HG02938 (cell line): ENCODE measurements around the gene SULF2.

Experiments
- ATAC-seq: cut with Tn5 transposase; IDR thresholded peaks from one replicate; pipeline ENCODE4 v1.9.1; 2021; ENCODE audit warnings: mild to moderate bottlenecking, moderate library complexity; ENCODE audit not compliant: unreplicated experiment

The SULF2 gene

DNA sequence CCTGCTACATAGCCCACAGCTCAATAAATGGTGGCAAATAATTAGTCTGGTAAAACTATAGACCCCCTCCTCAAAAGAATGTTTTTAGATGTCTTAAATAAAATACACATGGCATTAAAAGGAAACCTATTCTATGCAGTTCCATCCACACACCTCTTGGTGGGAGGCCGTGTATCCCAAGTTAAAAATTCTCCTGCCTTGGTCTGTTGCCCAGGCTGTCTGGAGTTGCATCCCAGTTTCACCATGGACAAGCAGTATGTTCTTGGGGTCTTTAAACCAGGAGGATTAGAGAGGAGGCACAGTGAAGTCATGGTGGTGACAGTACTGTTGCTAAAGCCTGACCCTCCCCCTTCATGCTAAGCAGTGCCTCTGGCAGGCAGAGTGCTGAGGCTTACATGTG, 95.5 kb downstream of the SULF2 start:
- no peak for ATAC-seq

DNA sequence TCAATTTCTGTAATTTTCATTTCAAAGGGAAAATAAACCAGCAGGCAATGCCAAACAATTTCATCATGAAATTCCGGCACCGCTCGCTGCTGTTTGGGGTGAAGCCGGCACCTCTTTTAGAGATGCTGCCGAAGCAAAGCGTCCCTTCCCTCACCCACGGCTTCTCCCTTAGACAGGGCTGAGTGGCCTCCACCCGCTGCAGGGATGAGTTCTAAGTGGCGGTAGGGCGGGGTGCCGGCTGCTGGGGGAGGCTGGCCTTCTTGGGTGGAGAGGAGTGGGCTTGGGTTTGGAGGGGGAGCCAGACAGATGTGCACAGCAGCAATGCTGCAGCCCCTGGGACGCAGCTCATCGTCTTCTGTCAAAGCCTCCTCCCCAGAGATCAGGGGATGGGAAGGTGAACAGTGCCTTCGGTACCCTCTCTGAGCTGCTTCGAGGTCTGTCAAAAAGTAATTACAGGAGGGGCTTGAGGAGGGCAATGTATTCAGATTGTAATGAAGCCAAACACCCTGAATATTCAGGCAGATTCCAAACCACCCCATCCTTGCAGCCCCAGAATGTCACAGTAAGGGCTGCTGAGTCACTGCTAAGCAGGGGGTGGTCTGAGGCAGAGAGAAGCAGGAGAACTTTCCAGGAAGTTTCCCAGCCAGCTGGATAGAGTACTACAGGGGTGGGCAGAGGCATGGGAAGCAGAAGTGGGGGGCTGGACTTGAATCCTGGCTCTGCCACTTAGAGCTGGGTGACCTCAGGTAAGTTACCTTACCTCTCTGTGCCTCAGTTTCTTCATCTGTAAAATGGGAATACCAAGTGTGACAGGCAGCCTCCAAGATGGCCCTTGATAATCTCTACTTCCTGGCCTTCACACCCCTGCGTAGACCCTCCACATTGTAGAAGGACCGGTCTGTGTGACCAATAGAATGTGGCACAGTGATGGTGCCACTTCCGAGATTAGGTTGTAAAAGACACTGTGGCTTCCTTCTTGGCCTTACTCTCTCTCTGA, 96.6 kb downstream of the SULF2 start:
- ATAC-seq = no peak

- ATAC-seq = no peak
These were observed 97.9 kb downstream of the SULF2 start for GRCh38 chr20:47687095-47687987.

GRCh38 chr20:47686545-47686944, 98.7 kb downstream of the SULF2 start:
- no peak for ATAC-seq

GRCh38 chr20:47684306-47685080, 100.8 kb downstream of the SULF2 start:
- ATAC-seq = no peak

- no peak for ATAC-seq
These were observed 102.4 kb downstream of the SULF2 start for GRCh38 chr20:47682916-47683315.

GRCh38 chr20:47682028-47682783, 103.1 kb downstream of the SULF2 start:
- no peak for ATAC-seq

DNA sequence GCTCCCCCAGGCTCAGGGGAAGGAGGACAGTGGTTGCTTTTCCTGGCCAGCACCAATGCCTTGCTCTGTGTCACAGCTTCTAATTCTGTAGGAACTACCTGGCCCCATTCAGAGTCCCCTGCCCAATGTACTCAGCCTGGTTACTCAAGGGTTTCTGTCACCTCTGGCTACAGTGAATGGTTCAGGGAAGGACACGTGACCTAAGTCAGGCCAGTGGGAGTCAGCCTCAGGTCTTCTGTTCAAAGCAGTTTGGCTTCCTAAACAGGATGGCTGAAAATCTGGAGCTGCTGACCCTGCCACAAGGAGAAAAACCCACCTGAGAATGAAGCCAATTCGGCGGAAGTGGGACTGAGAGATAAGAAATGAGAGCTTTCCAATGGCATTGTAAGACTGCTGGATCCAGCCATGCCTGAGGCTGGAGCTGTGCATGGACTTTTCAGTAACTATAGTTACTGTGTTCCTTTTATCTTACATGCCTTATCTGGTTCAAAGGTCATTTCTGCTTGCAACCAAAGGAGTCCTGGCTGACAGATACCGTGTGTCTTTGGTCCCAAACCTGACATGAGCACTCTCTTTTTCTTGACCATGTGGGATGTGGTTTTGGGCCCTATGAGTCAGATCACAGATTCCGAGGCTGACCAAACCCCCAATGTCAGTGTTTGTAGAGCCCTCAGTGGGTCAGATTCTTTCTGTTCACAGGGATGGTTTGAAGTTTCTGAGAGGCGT, 104.3 kb downstream of the SULF2 start:
- ATAC-seq = no peak

- ATAC-seq = no peak
These were observed 105.8 kb downstream of the SULF2 start for GRCh38 chr20:47679462-47679861.

GRCh38 chr20:47678536-47678935, 106.7 kb downstream of the SULF2 start:
- no peak for ATAC-seq

DNA sequence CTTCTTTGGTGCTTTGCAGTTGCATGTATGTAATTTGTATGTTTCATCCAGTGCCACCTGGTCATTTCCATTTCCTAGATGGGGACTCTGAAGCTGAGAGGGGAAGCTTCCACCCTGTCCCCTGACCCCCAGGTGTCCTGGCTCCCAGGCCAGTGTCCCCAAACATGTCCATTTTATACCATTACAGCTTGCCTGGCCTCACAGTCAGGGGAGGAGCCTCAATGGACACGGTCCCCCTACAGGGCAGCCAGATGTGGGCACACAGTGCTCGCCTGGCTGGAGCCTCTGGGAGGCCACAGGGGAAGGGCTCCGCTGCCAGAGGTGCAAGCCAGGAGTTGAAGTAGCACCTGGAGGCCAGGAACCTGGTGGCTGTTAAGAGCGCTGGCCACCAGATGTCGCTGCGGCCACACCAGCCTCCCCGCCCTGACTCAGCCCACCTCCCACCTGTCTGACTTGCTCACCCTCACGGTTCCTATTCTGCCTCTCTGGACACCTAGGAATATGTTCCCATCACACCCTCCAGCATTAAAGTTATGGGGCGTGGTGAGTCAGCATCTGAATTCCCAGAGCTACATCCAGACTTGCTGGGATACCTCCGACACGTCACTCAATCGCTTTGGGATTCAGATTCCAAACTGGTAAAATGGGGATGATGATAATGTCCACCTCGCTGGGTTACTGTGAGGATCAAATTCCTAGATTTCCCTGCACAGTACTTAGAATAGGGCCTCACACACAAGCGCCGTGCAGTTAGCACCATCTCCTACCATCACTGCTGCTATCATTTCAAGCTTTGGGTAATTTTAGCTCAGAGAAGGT, 107.4 kb downstream of the SULF2 start:
- no peak for ATAC-seq

DNA sequence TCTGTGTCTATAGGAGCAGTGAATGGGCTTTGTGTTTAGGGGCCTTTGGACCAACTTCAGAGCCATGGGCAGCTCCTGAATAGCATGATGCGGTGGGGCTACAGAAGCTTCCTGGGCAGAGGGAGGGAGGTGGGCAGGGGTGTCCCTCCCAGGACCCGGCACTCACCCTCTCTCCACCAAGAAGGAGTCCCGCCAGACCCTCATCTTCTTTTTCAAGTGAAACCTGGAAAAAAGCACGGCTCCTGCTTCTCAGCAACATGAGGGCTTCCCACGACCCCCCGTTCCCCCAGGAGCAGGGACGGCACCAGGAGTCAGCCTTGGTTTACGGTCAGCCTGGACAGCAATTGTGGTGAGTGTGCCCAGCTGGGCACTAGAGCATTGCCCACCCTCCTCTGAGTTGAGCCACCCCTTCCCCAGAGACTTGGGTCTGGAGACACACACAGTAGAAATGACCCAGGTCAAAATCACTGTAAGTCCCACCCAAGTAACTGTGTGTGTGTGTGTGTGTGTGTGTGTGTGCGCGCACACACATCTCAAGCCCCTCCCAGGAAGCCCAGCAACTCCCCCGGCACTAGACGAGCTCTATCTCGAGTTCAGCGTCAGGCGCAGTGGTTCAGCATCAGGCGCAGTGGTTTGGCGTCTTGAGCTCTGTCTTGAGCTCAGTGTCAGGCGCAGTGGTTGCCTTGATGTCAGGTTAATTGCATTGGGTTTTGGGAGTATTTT, 108.2 kb downstream of the SULF2 start:
- no peak for ATAC-seq

DNA sequence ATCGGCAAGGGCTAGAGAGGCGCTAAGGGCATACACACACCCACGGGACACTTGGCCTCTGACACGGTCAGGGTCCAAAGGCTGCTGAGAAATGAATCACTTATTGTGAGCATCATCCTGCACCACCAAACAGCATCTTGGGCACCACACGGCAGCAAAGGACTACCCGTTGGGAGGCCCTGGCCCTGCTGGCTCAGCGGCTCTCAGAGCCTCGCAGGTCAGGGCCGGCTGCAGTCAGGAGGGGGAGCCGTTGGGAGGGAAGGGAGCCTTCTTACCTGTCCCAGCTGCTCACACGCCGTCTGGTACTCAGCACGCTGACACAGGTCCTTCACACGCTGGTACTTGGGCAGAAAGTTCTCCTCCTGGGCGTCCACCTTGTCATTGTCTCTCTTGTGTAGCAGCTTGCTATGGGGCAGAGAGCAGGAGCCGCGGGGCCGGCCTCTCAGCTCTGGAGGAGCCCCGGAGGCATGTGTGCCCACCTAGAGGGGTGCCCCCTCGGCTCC, 109.0 kb downstream of the SULF2 start:
- ATAC-seq = no peak

- no peak for ATAC-seq
These were observed 109.8 kb downstream of the SULF2 start for GRCh38 chr20:47675190-47676142.

DNA sequence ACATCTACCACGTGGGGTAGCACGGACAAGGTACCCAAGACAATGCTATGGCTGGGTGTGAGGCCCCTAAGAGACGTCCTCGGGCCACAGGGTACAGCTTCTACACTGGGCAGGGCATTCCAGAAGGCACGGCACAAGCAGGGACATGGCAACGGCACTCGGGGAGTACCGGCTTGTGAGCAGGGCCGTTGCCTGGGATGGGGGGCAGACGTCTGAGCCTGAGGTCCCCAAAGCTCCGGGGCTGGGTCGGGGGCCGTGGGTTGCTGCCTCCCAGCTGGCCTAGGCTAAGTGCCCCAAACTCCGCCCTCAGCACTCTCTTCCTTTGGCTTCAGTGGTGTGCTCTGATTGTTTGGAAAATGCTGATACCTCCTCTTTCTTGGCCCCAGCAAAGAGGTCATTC, 110.6 kb downstream of the SULF2 start:
- ATAC-seq = no peak

GRCh38 chr20:47674145-47674544, 111.1 kb downstream of the SULF2 start:
- ATAC-seq = no peak

DNA sequence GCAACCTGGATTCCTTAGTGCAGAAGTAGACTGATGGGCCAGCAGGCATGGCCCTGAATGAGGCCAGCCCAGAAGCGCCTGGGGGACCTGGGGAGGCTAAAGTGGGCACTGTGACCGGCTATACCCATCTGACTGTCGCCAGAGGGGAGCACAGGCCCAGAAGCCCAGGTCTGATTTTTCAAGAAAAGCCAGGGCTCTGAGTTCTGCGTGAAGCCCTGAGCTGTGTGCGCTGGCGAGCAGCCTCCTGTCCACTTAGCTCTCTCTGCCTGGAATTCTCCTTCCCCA, 111.7 kb downstream of the SULF2 start:
- no peak for ATAC-seq
